IMR-90 (cell line): ENCODE measurements around the gene MGLL. TPM values are rescaled to one million over a fixed set of nuclear protein-coding genes. Genes with fewer than 3 reads are reported as not detected.
A peak's percentile ranks its signal among the peaks of the same experiment; 100 is the strongest.

Experiments used
- ATAC-seq: fragments of 200-7000 bp; cut with Tn5 transposase; 2 replicates; pipeline ENCODE4 v1.9.1; 2020; ENCODE audit warnings: low read depth, mild to moderate bottlenecking, moderate library complexity
- BruUV-seq: library from RNA; stranded (reverse); fragments of 400-500 nt; replicated peaks from 2 replicates; lab custom pipeline; 2021; lab: Mats Ljungman, UMichigan
- CTCF ChIA-PET: fragments of 300-600 bp; formaldehyde crosslinking; extraction: SDS; loops from one replicate; lab custom pipeline; 2021; ENCODE audit warnings: antibody characterized with exemption; lab: Yijun Ruan, JAX
- POLR2A ChIA-PET: fragments of 300-600 bp; sonication (Branson Sonifier 250); formaldehyde crosslinking; loops from one replicate; lab custom pipeline; 2022; ENCODE audit warnings: antibody characterized with exemption; ENCODE audit not compliant: unreplicated experiment; lab: Charles Lee
- DNase-seq: peaks from one replicate; pipeline ENCODE4 v3.0.0; 2013
- H2AFZ ChIP-seq: replicated peaks from 2 replicates; pipeline ENCODE3; 2013; ENCODE audit warnings: low read length, mild to moderate bottlenecking; ENCODE audit not compliant: poor library complexity
- H2AK5ac ChIP-seq: 2 replicates; pipeline ENCODE4 v1.6.1; 2013; ENCODE audit warnings: low read depth, low read length, inconsistent platforms
- H2AK9ac ChIP-seq: replicated peaks from 2 replicates; pipeline ENCODE3; 2013; ENCODE audit warnings: mild to moderate bottlenecking, low read depth, low read length, moderate library complexity; ENCODE audit not compliant: poor library complexity
- H2BK120ac ChIP-seq: 2 replicates; pipeline ENCODE4 v1.6.1; 2013; ENCODE audit warnings: low read depth, low read length, inconsistent platforms
- H2BK15ac ChIP-seq: 3 replicates; pipeline ENCODE4 v1.6.1; 2013; ENCODE audit warnings: low read depth, low read length, inconsistent platforms
- H2BK20ac ChIP-seq: 2 replicates; pipeline ENCODE4 v1.6.1; 2013; ENCODE audit warnings: low read depth, mild to moderate bottlenecking, inconsistent platforms, low read length, moderate library complexity
- H2BK5ac ChIP-seq: 2 replicates; pipeline ENCODE4 v1.6.1; 2013; ENCODE audit warnings: mild to moderate bottlenecking, low read depth, low read length, inconsistent platforms; ENCODE audit not compliant: poor library complexity, severe bottlenecking
- H3K14ac ChIP-seq: replicated peaks from 2 replicates; pipeline ENCODE4 v1.6.1; 2013; ENCODE audit warnings: low read depth, low read length, inconsistent platforms
- H3K18ac ChIP-seq: 2 replicates; pipeline ENCODE4 v1.6.1; 2013; ENCODE audit warnings: low read depth, low read length, control low read depth
- H3K23ac ChIP-seq: 2 replicates; pipeline ENCODE4 v1.6.1; 2013; ENCODE audit warnings: low read depth, low read length, inconsistent platforms
- H3K27ac ChIP-seq: 2 replicates; pipeline ENCODE4 v1.5.1; 2013; ENCODE audit warnings: mild to moderate bottlenecking, control low read depth, low read length; ENCODE audit not compliant: insufficient read depth
- H3K27me3 ChIP-seq: 2 replicates; pipeline ENCODE4 v1.6.1; 2013; ENCODE audit warnings: low read length; ENCODE audit not compliant: control insufficient read depth, insufficient read depth
- H3K36me3 ChIP-seq: 2 replicates; pipeline ENCODE4 v1.6.1; 2013; ENCODE audit warnings: low read length, mixed read lengths; ENCODE audit not compliant: control insufficient read depth, insufficient read depth
- H3K4ac ChIP-seq: 2 replicates; pipeline ENCODE4 v1.6.1; 2013; ENCODE audit warnings: low read depth, low read length, inconsistent platforms
- H3K4me1 ChIP-seq: 2 replicates; pipeline ENCODE4 v1.6.1; 2013; ENCODE audit warnings: low read length, mixed read lengths; ENCODE audit not compliant: control insufficient read depth, insufficient read depth
- H3K4me2 ChIP-seq: 2 replicates; pipeline ENCODE4 v1.6.1; 2013; ENCODE audit warnings: low read depth, mild to moderate bottlenecking, control low read depth, low read length, moderate library complexity
- H3K4me3 ChIP-seq: 2 replicates; pipeline ENCODE4 v1.5.1; 2013; ENCODE audit warnings: low read depth, mild to moderate bottlenecking, control low read depth, low read length, moderate library complexity; ENCODE audit not compliant: insufficient read depth
- H3K56ac ChIP-seq: 2 replicates; pipeline ENCODE4 v1.6.1; 2013; ENCODE audit warnings: low read length, inconsistent platforms; ENCODE audit not compliant: insufficient read depth; ENCODE audit errors: extremely low read depth
- H3K79me1 ChIP-seq, 2 experiments: 2 replicates each; pipeline ENCODE4 v1.6.1; 2013; ENCODE audit warnings: low read length in 2 of 2, inconsistent platforms in 1 of 2, low read depth in 1 of 2
- H3K9ac ChIP-seq: 2 replicates; pipeline ENCODE4 v1.6.1; 2013; ENCODE audit warnings: low read depth, low read length, control low read depth
- H3K9me1 ChIP-seq: 2 replicates; pipeline ENCODE4 v1.6.1; 2013; ENCODE audit warnings: low read length, inconsistent platforms; ENCODE audit not compliant: insufficient read depth
- H3K9me3 ChIP-seq: 2 replicates; pipeline ENCODE4 v1.6.1; 2013; ENCODE audit warnings: low read length; ENCODE audit not compliant: control insufficient read depth, insufficient read depth
- H4K20me1 ChIP-seq: 2 replicates; pipeline ENCODE4 v1.6.1; 2013; ENCODE audit warnings: low read length, inconsistent platforms; ENCODE audit not compliant: insufficient read depth
- H4K5ac ChIP-seq: 2 replicates; pipeline ENCODE4 v1.6.1; 2013; ENCODE audit warnings: mild to moderate bottlenecking, low read depth, low read length, control low read depth
- H4K8ac ChIP-seq, 2 experiments: 2 replicates each; pipeline ENCODE4 v1.6.1; 2013; ENCODE audit warnings: low read depth in 2 of 2, low read length in 2 of 2, control low read depth in 1 of 2, inconsistent platforms in 1 of 2
- H4K91ac ChIP-seq: 2 replicates; pipeline ENCODE4 v1.6.1; 2013; ENCODE audit warnings: low read depth, low read length, inconsistent platforms; ENCODE audit not compliant: insufficient read depth
- BHLHE40 ChIP-seq: fragments of 150-350 bp; IDR thresholded peaks from 2 replicates; pipeline ENCODE4 v1.6.1; 2016; ENCODE audit warnings: mild to moderate bottlenecking, low read depth, low read length
- CEBPB ChIP-seq: IDR thresholded peaks from 2 replicates; pipeline ENCODE4 v1.6.1; 2012; ENCODE audit warnings: low read depth, low read length, improper control_type of control experiment
- CHD1 ChIP-seq: IDR thresholded peaks from 2 replicates; pipeline ENCODE4 v1.6.1; 2012; ENCODE audit warnings: low read depth, low read length, improper control_type of control experiment
- CTCF ChIP-seq: conservative IDR thresholded peaks from 2 replicates; pipeline ENCODE4 v1.5.1; 2012; ENCODE audit warnings: mild to moderate bottlenecking, low read depth, low read length, improper control_type of control experiment
- FOS ChIP-seq: fragments of 150-350 bp; IDR thresholded peaks from 2 replicates; pipeline ENCODE4 v1.6.1; 2016; ENCODE audit warnings: low read depth, low read length
- MAFK ChIP-seq: IDR thresholded peaks from 2 replicates; pipeline ENCODE4 v1.6.1; 2012; ENCODE audit warnings: low read depth, low read length, improper control_type of control experiment
- MAZ ChIP-seq: IDR thresholded peaks from 2 replicates; pipeline ENCODE4 v1.6.1; 2012; ENCODE audit warnings: low read depth, mild to moderate bottlenecking, low read length, improper control_type of control experiment, moderate library complexity, borderline replicate concordance
- MXI1 ChIP-seq: IDR thresholded peaks from 2 replicates; pipeline ENCODE4 v1.6.1; 2012; ENCODE audit warnings: low read depth, mild to moderate bottlenecking, low read length, moderate library complexity, borderline replicate concordance
- NFE2L2 ChIP-seq: fragments of 150-350 bp; IDR thresholded peaks from 2 replicates; pipeline ENCODE4 v1.6.1; 2016; ENCODE audit warnings: low read depth, mild to moderate bottlenecking, low read length
- POLR2A ChIP-seq: IDR thresholded peaks from 2 replicates; pipeline ENCODE4 v1.6.1; 2012; ENCODE audit warnings: mild to moderate bottlenecking, low read depth, low read length
- RAD21 ChIP-seq: IDR thresholded peaks from 2 replicates; pipeline ENCODE4 v1.6.1; 2012; ENCODE audit warnings: low read length, improper control_type of control experiment
- RCOR1 ChIP-seq: IDR thresholded peaks from 2 replicates; pipeline ENCODE4 v1.6.1; 2012; ENCODE audit warnings: mild to moderate bottlenecking, low read length, improper control_type of control experiment; ENCODE audit not compliant: insufficient replicate concordance
- RFX5 ChIP-seq: IDR thresholded peaks from 2 replicates; pipeline ENCODE4 v1.8.0; 2012; ENCODE audit warnings: low read depth, mild to moderate bottlenecking, low read length, moderate library complexity
- SMC3 ChIP-seq: fragments of 150-350 bp; IDR thresholded peaks from 2 replicates; pipeline ENCODE4 v1.6.1; 2016; ENCODE audit warnings: low read depth, mild to moderate bottlenecking, antibody characterized with exemption, low read length, moderate library complexity
- USF2 ChIP-seq: fragments of 150-350 bp; IDR thresholded peaks from 2 replicates; pipeline ENCODE4 v1.6.1; 2017; ENCODE audit warnings: mild to moderate bottlenecking, antibody characterized with exemption, low read length, low read depth
- WGBS, 2 experiments: methylation state at CpG; one replicate each; pipeline versions ENCODE4 v1.1.5 to v1.1.7; 2013; ENCODE audit warnings: missing lambda C conversion rate in 2 of 2; ENCODE audit not compliant: insufficient read length in 1 of 2; ENCODE audit errors: extremely low coverage in 2 of 2; 5-methylcytosine and 5-hydroxymethylcytosine counted together
- dilution Hi-C: fragments of 300-500 bp; cut with HindIII; formaldehyde crosslinking; loops from one replicate; pipeline ENCODE4 v1.14.3; 2018; ENCODE audit warnings: low sequenced_read_pairs; ENCODE audit not compliant: unreplicated experiment
- in situ Hi-C: fragments of 300-500 bp; cut with MboI; formaldehyde crosslinking; loops from 3 replicates; pipeline ENCODE4 v1.14.3; 2019; ENCODE audit warnings: low sequenced_read_pairs, inconsistent platforms, mixed read lengths
- intact Hi-C: fragments of 100-400 bp; cut with micrococcal nuclease; formaldehyde crosslinking; loops from 2 replicates; pipeline ENCODE4 v1.10.0; 2022
- polyA plus RNA-seq, 3 experiments: library from polyadenylated mRNA; depleted of rRNA; stranded (reverse); fragments of >200 nt; gene quantifications; 2 replicates each; pipeline ENCODE4 v1.2.3, GENCODE V29; 2012; ENCODE audit warnings: low replicate concordance in 1 of 3
- total RNA-seq: library from RNA; depleted of rRNA; stranded (reverse); fragments of >200 nt; gene quantifications from 2 replicates; pipeline ENCODE4 v1.2.3, GENCODE V29; 2012
- TF ChIP-seq, protein P1 (sequence below): fragments of 150-350 bp; IDR thresholded peaks from 2 replicates; pipeline ENCODE4 v1.6.1; 2016; ENCODE audit warnings: low read depth, mild to moderate bottlenecking, low read length, moderate library complexity, borderline replicate concordance

MGLL gene
- total and polyA plus RNA-seq, 2 of the 4 experiments (the other 2 are of a cell fraction), result 23.7 to 60.6 TPM

- in situ Hi-C loops (no loop called here), intact Hi-C loops (no loop called here), dilution Hi-C loops (no loop called here)
- ATAC-seq (no peak), DNase-seq (no peak)
- POLR2A ChIA-PET, result no interaction called here
- Histone ChIP-seq H4K20me1 (peaks cover 6% of the 10 kb centered on the region; the same call in 1 of the 2 replicates), H3K4me2 (no peak overlapping the region), H2BK120ac (no peak overlapping the region), H3K9ac (no peak overlapping the region), H3K79me1 (peaks cover 32 to 92% of the 10 kb centered on the region in 2 experiments), H2AFZ (no peak overlapping the region), H3K18ac (no peak overlapping the region), H4K91ac (no peak overlapping the region), H3K23ac (no peak overlapping the region; the same call in 1 of the 2 replicates), H3K4me1 (peaks cover 26% of the 10 kb centered on the region), H3K9me1 (peaks cover 42% of the 10 kb centered on the region), H4K5ac (no peak overlapping the region), H2AK9ac (peak overlapping the region; percentile 46), H3K4ac (peak overlapping the region; percentile 31), H2BK5ac (no peak overlapping the region), H3K36me3 (no peaks in the 10 kb centered on the region; the same call in 1 of the 2 replicates), H3K4me3 (no peak overlapping the region), H2BK20ac (peak overlapping the region; percentile 14; the same call in 1 of the 2 replicates), H3K14ac (no peak overlapping the region), H2BK15ac (no peak overlapping the region), H3K27me3 (no peaks in the 10 kb centered on the region), H3K56ac (no peak overlapping the region), H3K27ac (no peak overlapping the region), H4K8ac (no peak overlapping the region; a peak in 1 of 4 replicates), H2AK5ac (peak overlapping the region; percentile 65), H3K9me3 (no peaks in the 10 kb centered on the region)
- CTCF ChIA-PET, result no interaction called here
- TF ChIP-seq NFE2L2 (no peak), RCOR1 (no peak), BHLHE40 (no peak), MXI1 (no peak), MAFK (no peak), RAD21 (no peak), CHD1 (no peak), POLR2A (no peak), CTCF (no peak), CEBPB (no peak), RFX5 (no peak), SMC3 (no peak), MAZ (no peak), USF2 (no peak), FOS (no peak)
- TF ChIP-seq, protein P1, sequence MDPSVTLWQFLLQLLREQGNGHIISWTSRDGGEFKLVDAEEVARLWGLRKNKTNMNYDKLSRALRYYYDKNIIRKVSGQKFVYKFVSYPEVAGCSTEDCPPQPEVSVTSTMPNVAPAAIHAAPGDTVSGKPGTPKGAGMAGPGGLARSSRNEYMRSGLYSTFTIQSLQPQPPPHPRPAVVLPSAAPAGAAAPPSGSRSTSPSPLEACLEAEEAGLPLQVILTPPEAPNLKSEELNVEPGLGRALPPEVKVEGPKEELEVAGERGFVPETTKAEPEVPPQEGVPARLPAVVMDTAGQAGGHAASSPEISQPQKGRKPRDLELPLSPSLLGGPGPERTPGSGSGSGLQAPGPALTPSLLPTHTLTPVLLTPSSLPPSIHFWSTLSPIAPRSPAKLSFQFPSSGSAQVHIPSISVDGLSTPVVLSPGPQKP, result no peak
- 88% methylated on average over 5 of the region's 7 CpGs; no CpG with 5 or more reads in 1 of the 2 experiments for WGBS, 2 experiments
- BruUV-seq, result no TSS peak
Observed at GRCh38 chr3:127753338-127753737, 69.0 kb downstream of the MGLL start.
